Endothelial cell of hepatic sinusoid (primary cell): ENCODE measurements around the gene C10orf71.

ENCODE experiments used
- in situ Hi-C: cut with HindIII; loops from 2 replicates; pipeline ENCODE4 v1.10.0; 2017; ENCODE audit warnings: low sequenced_read_pairs

C10orf71 gene

GRCh38 chr10:49369216-49370162 is 70.5 kb downstream of the C10orf71 start:
- in situ Hi-C loops: no loop called here

- in situ Hi-C loops: no loop called here
Observed at GRCh38 chr10:49370326-49371100, 71.5 kb downstream of the C10orf71 start.

GRCh38 chr10:49371967-49372366 is 73.0 kb downstream of the C10orf71 start:
- in situ Hi-C loops: no loop called here

- in situ Hi-C loops: no loop called here
Observed at GRCh38 chr10:49373361-49373760, 74.4 kb downstream of the C10orf71 start.

GRCh38 chr10:49374740-49375139 is 75.8 kb downstream of the C10orf71 start:
- in situ Hi-C loops: loop anchor here (5.0 kb wide), 2 partner anchors 53 to 67 kb away; no protein-coding TSS in a partner anchor

GRCh38 chr10:49375611-49376010 is 76.6 kb downstream of the C10orf71 start:
- in situ Hi-C loops: loop anchor here (5.0 kb wide), 2 partner anchors 52 to 68 kb away; no protein-coding TSS in a partner anchor
